HCT116 (cell line): Measurements from ENCODE around the gene PCDHGB3. TPM values are rescaled to one million over a fixed set of nuclear protein-coding genes. Genes with fewer than 3 reads are reported as not detected.

Experiments
- ATAC-seq: fragments of 200-7000 bp; cut with Tn5 transposase; 2 replicates; pipeline ENCODE4 v1.9.1; 2020; ENCODE audit warnings: mild to moderate bottlenecking, moderate library complexity
- BruUV-seq: library from RNA; stranded (reverse); fragments of 400-500 nt; replicated peaks from 2 replicates; lab custom pipeline; 2021; lab: Mats Ljungman, UMichigan
- CTCF ChIA-PET: fragments of 300-600 bp; sonication (Branson Sonifier 250); formaldehyde crosslinking; loops from one replicate; lab custom pipeline; 2021; ENCODE audit warnings: antibody characterized with exemption; lab: Charles Lee
- POLR2A ChIA-PET: fragments of 300-600, 350-600 bp; sonication (Branson Sonifier 250); formaldehyde crosslinking; loops from one replicate; lab custom pipeline; 2021; ENCODE audit warnings: antibody characterized with exemption; lab: Charles Lee
- RAD21 ChIA-PET, 2 experiments: fragments of 300-600 bp; sonication (Branson Sonifier 250); formaldehyde crosslinking; loops; one replicate each; lab custom pipeline; 2023; ENCODE audit warnings: low total read pairs in 2 of 2; ENCODE audit not compliant: uncharacterized antibody in 2 of 2, unreplicated experiment in 2 of 2, low non-redundant PET in 1 of 2; lab: Charles Lee
- DNase-seq: peaks from one replicate; pipeline ENCODE4 v3.0.0-alpha.2; 2010; ENCODE audit warnings: low read depth, low spot score
- H2AFZ ChIP-seq: fragments of 200-600 bp; shearing (Covaris generic), sonication (generic); 2 replicates; pipeline ENCODE4 v1.6.1; 2017; ENCODE audit warnings: low read depth, mixed run types, mixed read lengths, antibody characterized with exemption, low read length; ENCODE audit not compliant: poor library complexity, severe bottlenecking
- H3K27ac ChIP-seq: 2 replicates; pipeline ENCODE4 v1.5.1; 2012; ENCODE audit warnings: low read depth, low read length
- H3K27me3 ChIP-seq: fragments of 200-600 bp; sonication (generic); 2 replicates; pipeline ENCODE4 v1.6.1; 2016; ENCODE audit warnings: mixed run types, low read length, mixed read lengths; ENCODE audit not compliant: insufficient read depth
- H3K36me3 ChIP-seq, 2 experiments: fragments of 200-500 bp in 1 of 2; fragments of 200-600 bp in 1 of 2; sonication (Bioruptor generic) in 1 of 2; sonication (generic) in 1 of 2; 2 replicates each; pipeline versions ENCODE4 v1.5.1 to v1.6.1; 2014 to 2016; ENCODE audit warnings: low read length in 2 of 2, inconsistent platforms in 1 of 2, mixed read lengths in 1 of 2, mixed run types in 1 of 2; ENCODE audit not compliant: insufficient read depth in 2 of 2, control insufficient read depth in 1 of 2
- H3K4me1 ChIP-seq, 2 experiments: fragments of 200-600 bp in 1 of 2; sonication (generic) in 1 of 2; 2 replicates each; pipeline versions ENCODE4 v1.5.1 to v1.6.1; 2012 to 2017; ENCODE audit warnings: low read length in 2 of 2, inconsistent platforms in 1 of 2, mild to moderate bottlenecking in 1 of 2, mixed read lengths in 1 of 2, mixed run types in 1 of 2, moderate library complexity in 1 of 2; ENCODE audit not compliant: insufficient read depth in 2 of 2, control insufficient read depth in 1 of 2
- H3K4me2 ChIP-seq: fragments of 200-600 bp; sonication (generic); 2 replicates; pipeline ENCODE4 v1.6.1; 2017; ENCODE audit warnings: mixed run types, low read length, mixed read lengths
- H3K4me3 ChIP-seq, 2 experiments: fragments of 200-600 bp in 1 of 2; sonication (generic) in 1 of 2; replicated peaks in 1 of 2; 2 replicates each; pipeline ENCODE4 v1.5.1; 2011 to 2016; ENCODE audit warnings: low read length in 2 of 2, control low read depth in 1 of 2, low read depth in 1 of 2, mild to moderate bottlenecking in 1 of 2, mixed read lengths in 1 of 2, mixed run types in 1 of 2
- H3K79me2 ChIP-seq: fragments of 200-600 bp; sonication (generic); 2 replicates; pipeline ENCODE4 v1.6.1; 2017; ENCODE audit warnings: mild to moderate bottlenecking, mixed run types, low read length, moderate library complexity, mixed read lengths; ENCODE audit not compliant: insufficient read depth
- H3K9ac ChIP-seq: fragments of 200-600 bp; sonication (generic); 2 replicates; pipeline ENCODE4 v1.6.1; 2016; ENCODE audit warnings: low read length, mixed read lengths
- H3K9me2 ChIP-seq: fragments of 200-600 bp; sonication (generic), shearing (Covaris generic); 2 replicates; pipeline ENCODE4 v1.6.1; 2017; ENCODE audit warnings: mixed run types, mild to moderate bottlenecking, moderate library complexity; ENCODE audit not compliant: insufficient read depth
- H3K9me3 ChIP-seq, 2 experiments: fragments of 200-500 bp in 1 of 2; fragments of 200-600 bp in 1 of 2; sonication (Bioruptor generic) in 1 of 2; sonication (generic) in 1 of 2; 2 replicates each; pipeline ENCODE4 v1.6.1; 2014 to 2017; ENCODE audit warnings: low read length in 2 of 2, mixed read lengths in 2 of 2, inconsistent platforms in 1 of 2, low read depth in 1 of 2, mild to moderate bottlenecking in 1 of 2, mixed run types in 1 of 2, moderate library complexity in 1 of 2; ENCODE audit not compliant: control insufficient read depth in 1 of 2, insufficient read depth in 1 of 2
- H4K20me1 ChIP-seq: fragments of 200-600 bp; sonication (generic), shearing (Covaris generic); 2 replicates; pipeline ENCODE4 v1.6.1; 2017; ENCODE audit warnings: mixed run types, mild to moderate bottlenecking, moderate library complexity; ENCODE audit not compliant: insufficient read depth
- CEBPB ChIP-seq: IDR thresholded peaks from 2 replicates; pipeline ENCODE4 v1.6.1; 2012; ENCODE audit warnings: low read depth
- MAX ChIP-seq: IDR thresholded peaks from 2 replicates; pipeline ENCODE4 v1.6.1; 2012
- RAD21 ChIP-seq: IDR thresholded peaks from 2 replicates; pipeline ENCODE4 v1.6.1; 2012; ENCODE audit warnings: low read depth, mild to moderate bottlenecking
- SP1 ChIP-seq: IDR thresholded peaks from 2 replicates; pipeline ENCODE4 v1.6.1; 2012; ENCODE audit warnings: low read depth
- SRF ChIP-seq: IDR thresholded peaks from 2 replicates; pipeline ENCODE4 v1.6.1; 2012; ENCODE audit warnings: low read depth
- TCF7L2 ChIP-seq: IDR thresholded peaks from 2 replicates; pipeline ENCODE4 v1.7.0; 2011; ENCODE audit warnings: borderline replicate concordance, inconsistent platforms; ENCODE audit not compliant: insufficient read depth, insufficient read length; ENCODE audit errors: extremely low read depth
- YY1 ChIP-seq: IDR thresholded peaks from 2 replicates; pipeline ENCODE4 v1.6.1; 2011; ENCODE audit warnings: low read length, low read depth, moderate library complexity, mild to moderate bottlenecking; ENCODE audit not compliant: insufficient replicate concordance; ENCODE audit errors: extremely low read depth
- ZFX ChIP-seq: fragments of 450-650 bp; IDR thresholded peaks from 2 replicates; pipeline ENCODE4 v1.6.1; 2017
- ZNF274 ChIP-seq: fragments of 200-500 bp; sonication (Bioruptor generic); IDR thresholded peaks from 2 replicates; pipeline ENCODE4 v1.6.1; 2014; ENCODE audit warnings: mild to moderate bottlenecking, low read depth, low read length, inconsistent platforms
- intact Hi-C: fragments of 100-400 bp; cut with micrococcal nuclease; formaldehyde crosslinking; loops from 2 replicates; pipeline ENCODE4 v1.10.0; 2022
- total RNA-seq: library from RNA; stranded (reverse); gene quantifications from one replicate; pipeline ENCODE4 v1.2.1, GENCODE V29; 2021; ENCODE audit not compliant: unreplicated experiment
- TF ChIP-seq, protein P1 (sequence below): IDR thresholded peaks from 2 replicates; pipeline ENCODE4 v1.6.1; 2012; ENCODE audit warnings: low read depth

The PCDHGB3 gene
- total RNA-seq, 1 experiment from 2014 or later: 0.10 TPM

GRCh38 chr5:141389153-141390042, 19.4 kb downstream of the PCDHGB3 start:
- no peak overlapping the region for H3K9ac ChIP-seq
- H3K27ac ChIP-seq: no peak overlapping the region
- H2AFZ ChIP-seq: no peak overlapping the region
- POLR2A ChIA-PET: no interaction called here
- TF ChIP-seq RAD21 (no peak), ZFX (no peak), ZNF274 (no peak), YY1 (no peak), MAX (no peak), TCF7L2 (no peak), SP1 (no peak), SRF (no peak), CEBPB (no peak)
- TF ChIP-seq, protein P1, sequence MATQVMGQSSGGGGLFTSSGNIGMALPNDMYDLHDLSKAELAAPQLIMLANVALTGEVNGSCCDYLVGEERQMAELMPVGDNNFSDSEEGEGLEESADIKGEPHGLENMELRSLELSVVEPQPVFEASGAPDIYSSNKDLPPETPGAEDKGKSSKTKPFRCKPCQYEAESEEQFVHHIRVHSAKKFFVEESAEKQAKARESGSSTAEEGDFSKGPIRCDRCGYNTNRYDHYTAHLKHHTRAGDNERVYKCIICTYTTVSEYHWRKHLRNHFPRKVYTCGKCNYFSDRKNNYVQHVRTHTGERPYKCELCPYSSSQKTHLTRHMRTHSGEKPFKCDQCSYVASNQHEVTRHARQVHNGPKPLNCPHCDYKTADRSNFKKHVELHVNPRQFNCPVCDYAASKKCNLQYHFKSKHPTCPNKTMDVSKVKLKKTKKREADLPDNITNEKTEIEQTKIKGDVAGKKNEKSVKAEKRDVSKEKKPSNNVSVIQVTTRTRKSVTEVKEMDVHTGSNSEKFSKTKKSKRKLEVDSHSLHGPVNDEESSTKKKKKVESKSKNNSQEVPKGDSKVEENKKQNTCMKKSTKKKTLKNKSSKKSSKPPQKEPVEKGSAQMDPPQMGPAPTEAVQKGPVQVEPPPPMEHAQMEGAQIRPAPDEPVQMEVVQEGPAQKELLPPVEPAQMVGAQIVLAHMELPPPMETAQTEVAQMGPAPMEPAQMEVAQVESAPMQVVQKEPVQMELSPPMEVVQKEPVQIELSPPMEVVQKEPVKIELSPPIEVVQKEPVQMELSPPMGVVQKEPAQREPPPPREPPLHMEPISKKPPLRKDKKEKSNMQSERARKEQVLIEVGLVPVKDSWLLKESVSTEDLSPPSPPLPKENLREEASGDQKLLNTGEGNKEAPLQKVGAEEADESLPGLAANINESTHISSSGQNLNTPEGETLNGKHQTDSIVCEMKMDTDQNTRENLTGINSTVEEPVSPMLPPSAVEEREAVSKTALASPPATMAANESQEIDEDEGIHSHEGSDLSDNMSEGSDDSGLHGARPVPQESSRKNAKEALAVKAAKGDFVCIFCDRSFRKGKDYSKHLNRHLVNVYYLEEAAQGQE: no peak
- no peaks in the 10 kb centered on the region for H3K36me3 ChIP-seq
- no peaks in the 10 kb centered on the region for H3K9me2 ChIP-seq
- ATAC-seq (no peak), DNase-seq (no peak)
- intact Hi-C loops: no loop called here
- H3K27me3 ChIP-seq: no peaks in the 10 kb centered on the region
- H3K4me2 ChIP-seq: no peak overlapping the region
- H3K4me3 ChIP-seq: no peak overlapping the region
- no peaks in the 10 kb centered on the region for H4K20me1 ChIP-seq
- H3K9me3 ChIP-seq: no peaks in the 10 kb centered on the region; a peak in 1 of 4 replicates
- RAD21 ChIA-PET: no interaction called here
- no peaks in the 10 kb centered on the region for H3K4me1 ChIP-seq
- no peaks in the 10 kb centered on the region for H3K79me2 ChIP-seq
- CTCF ChIA-PET: no interaction called here
- BruUV-seq: no TSS peak
